ENCODE data around the gene ISM2.

DNA sequence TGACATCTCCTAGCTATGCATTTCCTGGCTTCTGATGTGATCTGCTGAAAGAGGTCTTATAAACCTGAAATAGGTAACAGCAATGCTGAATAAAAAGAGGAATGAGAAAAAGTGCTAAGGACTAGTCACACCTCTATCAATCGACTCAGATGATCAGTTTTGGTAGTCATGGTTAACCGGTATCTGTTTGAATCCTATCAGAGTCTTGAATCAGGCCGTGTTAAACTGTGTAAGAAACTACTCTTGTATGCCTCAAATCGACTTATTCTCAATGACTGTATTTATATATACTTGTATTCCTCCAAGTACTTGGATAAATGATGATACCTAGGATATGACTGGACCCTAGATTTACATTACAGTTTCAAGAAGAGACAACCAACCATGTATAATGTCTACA, 10.8 kb upstream of the ISM2 start:
- TF ChIP-seq, protein P1, sequence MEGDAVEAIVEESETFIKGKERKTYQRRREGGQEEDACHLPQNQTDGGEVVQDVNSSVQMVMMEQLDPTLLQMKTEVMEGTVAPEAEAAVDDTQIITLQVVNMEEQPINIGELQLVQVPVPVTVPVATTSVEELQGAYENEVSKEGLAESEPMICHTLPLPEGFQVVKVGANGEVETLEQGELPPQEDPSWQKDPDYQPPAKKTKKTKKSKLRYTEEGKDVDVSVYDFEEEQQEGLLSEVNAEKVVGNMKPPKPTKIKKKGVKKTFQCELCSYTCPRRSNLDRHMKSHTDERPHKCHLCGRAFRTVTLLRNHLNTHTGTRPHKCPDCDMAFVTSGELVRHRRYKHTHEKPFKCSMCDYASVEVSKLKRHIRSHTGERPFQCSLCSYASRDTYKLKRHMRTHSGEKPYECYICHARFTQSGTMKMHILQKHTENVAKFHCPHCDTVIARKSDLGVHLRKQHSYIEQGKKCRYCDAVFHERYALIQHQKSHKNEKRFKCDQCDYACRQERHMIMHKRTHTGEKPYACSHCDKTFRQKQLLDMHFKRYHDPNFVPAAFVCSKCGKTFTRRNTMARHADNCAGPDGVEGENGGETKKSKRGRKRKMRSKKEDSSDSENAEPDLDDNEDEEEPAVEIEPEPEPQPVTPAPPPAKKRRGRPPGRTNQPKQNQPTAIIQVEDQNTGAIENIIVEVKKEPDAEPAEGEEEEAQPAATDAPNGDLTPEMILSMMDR (IDR thresholded peaks at IDR 0.05; ENCODE audit: poor library complexity, severe bottlenecking), result no peak
- TF ChIP-seq EP300 (conservative IDR thresholded peaks at IDR 0.05; ENCODE audit: poor library complexity, severe bottlenecking) (no peak), POLR2AphosphoS5 (IDR thresholded peaks at IDR 0.05) (no peak), EZH2 (IDR thresholded peaks at IDR 0.05; ENCODE audit: borderline replicate concordance, insufficient read depth, low read length, poor library complexity, severe bottlenecking) (no peak), RAD21 (conservative IDR thresholded peaks at IDR 0.05) (no peak)
